Measurements from ENCODE around the gene PARVG. TPM values are rescaled to one million over a fixed set of nuclear protein-coding genes. Genes with fewer than 3 reads are reported as not detected.

PARVG gene
- total RNA-seq, 1 donor from 2014 or later = 0.23 TPM

GRCh38 chr22:44224166-44224565, 43.4 kb downstream of the PARVG start:
- H2AFZ ChIP-seq (ENCODE audit: low read depth, low read length) = no peak overlapping the region
- TF ChIP-seq EZH2 (IDR thresholded peaks at IDR 0.05; ENCODE audit: insufficient read depth, low read length) (no peak), CTCF (IDR thresholded peaks at IDR 0.05; ENCODE audit: insufficient read depth, low read depth, low read length) (no peak)
- no peaks in the 10 kb centered on the region for H3K4me1 ChIP-seq (ENCODE audit: insufficient read depth, low read length)
- Mint-ChIP-seq H3K27me3 (ENCODE audit: low read depth, unreplicated experiment) (peaks cover 42% of the 10 kb centered on the region), H3K4me1 (ENCODE audit: low read depth, unreplicated experiment) (no peaks in the 10 kb centered on the region), H3K4me3 (ENCODE audit: unreplicated experiment) (no peak overlapping the region), H3K9me3 (ENCODE audit: unreplicated experiment) (peaks cover 9% of the 10 kb centered on the region), H3K36me3 (ENCODE audit: low read depth, unreplicated experiment) (peaks cover 5% of the 10 kb centered on the region), H3K27ac (ENCODE audit: unreplicated experiment) (no peak overlapping the region)
- no peak overlapping the region for H3K4me2 ChIP-seq (ENCODE audit: low read length)
- no peaks in the 10 kb centered on the region for H3K79me2 ChIP-seq (ENCODE audit: insufficient read depth, low read length)
- H3K9ac ChIP-seq (ENCODE audit: low read length) = no peak overlapping the region
- no peaks in the 10 kb centered on the region for H3K36me3 ChIP-seq (ENCODE audit: insufficient read depth, low read length)
- H3K27me3 ChIP-seq (ENCODE audit: insufficient read depth, low read length) = peaks cover 11% of the 10 kb centered on the region
- H4K20me1 ChIP-seq (ENCODE audit: insufficient read depth, low read length) = no peaks in the 10 kb centered on the region
- DNase-seq (ENCODE audit: low read depth) = no peak
- H3K4me3 ChIP-seq (ENCODE audit: insufficient read depth, low read depth, low read length) = no peak overlapping the region
- H3K27ac ChIP-seq (ENCODE audit: low read depth, low read length) = no peak overlapping the region
- peaks cover 4% of the 10 kb centered on the region for H3K9me3 ChIP-seq (ENCODE audit: insufficient read depth, low read depth, low read length)
- no peak for FAIRE-seq

- Mint-ChIP-seq H3K27ac (ENCODE audit: unreplicated experiment) (no peak overlapping the region), H3K4me1 (ENCODE audit: low read depth, unreplicated experiment) (no peaks in the 10 kb centered on the region), H3K4me3 (ENCODE audit: unreplicated experiment) (no peak overlapping the region), H3K9me3 (ENCODE audit: unreplicated experiment) (peaks cover 9% of the 10 kb centered on the region), H3K27me3 (ENCODE audit: low read depth, unreplicated experiment) (peaks cover 44% of the 10 kb centered on the region), H3K36me3 (ENCODE audit: low read depth, unreplicated experiment) (peaks cover 5% of the 10 kb centered on the region)
- Histone ChIP-seq H4K20me1 (ENCODE audit: insufficient read depth, low read length) (no peaks in the 10 kb centered on the region), H3K4me1 (ENCODE audit: insufficient read depth, low read length) (no peaks in the 10 kb centered on the region), H3K27ac (ENCODE audit: low read depth, low read length) (no peak overlapping the region), H3K79me2 (ENCODE audit: insufficient read depth, low read length) (no peaks in the 10 kb centered on the region), H3K4me2 (ENCODE audit: low read length) (no peak overlapping the region), H3K36me3 (ENCODE audit: insufficient read depth, low read length) (no peaks in the 10 kb centered on the region), H3K9ac (ENCODE audit: low read length) (no peak overlapping the region), H3K9me3 (ENCODE audit: insufficient read depth, low read depth, low read length) (peaks cover 7% of the 10 kb centered on the region), H2AFZ (ENCODE audit: low read depth, low read length) (no peak overlapping the region), H3K27me3 (ENCODE audit: insufficient read depth, low read length) (peaks cover 11% of the 10 kb centered on the region), H3K4me3 (ENCODE audit: insufficient read depth, low read depth, low read length) (no peak overlapping the region)
- TF ChIP-seq CTCF (IDR thresholded peaks at IDR 0.05; ENCODE audit: insufficient read depth, low read depth, low read length) (no peak), EZH2 (IDR thresholded peaks at IDR 0.05; ENCODE audit: insufficient read depth, low read length) (no peak)
- no peak for DNase-seq (ENCODE audit: low read depth)
- FAIRE-seq = no peak
Observed at GRCh38 chr22:44225091-44225689, 44.5 kb downstream of the PARVG start.

GRCh38 chr22:44225812-44226211, 45.1 kb downstream of the PARVG start:
- H3K9me3 ChIP-seq (ENCODE audit: insufficient read depth, low read depth, low read length) = peaks cover 7% of the 10 kb centered on the region
- H4K20me1 ChIP-seq (ENCODE audit: insufficient read depth, low read length) = no peaks in the 10 kb centered on the region
- no peak overlapping the region for H3K4me2 ChIP-seq (ENCODE audit: low read length)
- H3K36me3 ChIP-seq (ENCODE audit: insufficient read depth, low read length) = no peaks in the 10 kb centered on the region
- no peak overlapping the region for H3K9ac ChIP-seq (ENCODE audit: low read length)
- H3K4me1 ChIP-seq (ENCODE audit: insufficient read depth, low read length) = no peaks in the 10 kb centered on the region
- Mint-ChIP-seq H3K27me3 (ENCODE audit: low read depth, unreplicated experiment) (peaks cover 44% of the 10 kb centered on the region), H3K4me3 (ENCODE audit: unreplicated experiment) (no peak overlapping the region), H3K27ac (ENCODE audit: unreplicated experiment) (no peak overlapping the region), H3K4me1 (ENCODE audit: low read depth, unreplicated experiment) (no peaks in the 10 kb centered on the region), H3K36me3 (ENCODE audit: low read depth, unreplicated experiment) (peaks cover 5% of the 10 kb centered on the region), H3K9me3 (ENCODE audit: unreplicated experiment) (peaks cover 9% of the 10 kb centered on the region)
- H3K27ac ChIP-seq (ENCODE audit: low read depth, low read length) = no peak overlapping the region
- H3K4me3 ChIP-seq (ENCODE audit: insufficient read depth, low read depth, low read length) = no peak overlapping the region
- FAIRE-seq (no peak), DNase-seq (ENCODE audit: low read depth) (no peak)
- H3K79me2 ChIP-seq (ENCODE audit: insufficient read depth, low read length) = no peaks in the 10 kb centered on the region
- H3K27me3 ChIP-seq (ENCODE audit: insufficient read depth, low read length) = peaks cover 11% of the 10 kb centered on the region
- H2AFZ ChIP-seq (ENCODE audit: low read depth, low read length) = no peak overlapping the region
- no peak for TF ChIP-seq EZH2 (IDR thresholded peaks at IDR 0.05; ENCODE audit: insufficient read depth, low read length)
- no peak for TF ChIP-seq CTCF (IDR thresholded peaks at IDR 0.05; ENCODE audit: insufficient read depth, low read depth, low read length)
